HL-60/S4 treated with retinoic acid at 250 ng/mL for 4 days and 3 days (cell line): ENCODE results near the gene KRTAP22-1.

Source experiments
- in situ Hi-C: fragments of 300-500 bp; cut with MboI; formaldehyde crosslinking; loops from 2 replicates; pipeline ENCODE4 v1.7.0; 2022; ENCODE audit warnings: low sequenced_read_pairs

Gene KRTAP22-1

DNA sequence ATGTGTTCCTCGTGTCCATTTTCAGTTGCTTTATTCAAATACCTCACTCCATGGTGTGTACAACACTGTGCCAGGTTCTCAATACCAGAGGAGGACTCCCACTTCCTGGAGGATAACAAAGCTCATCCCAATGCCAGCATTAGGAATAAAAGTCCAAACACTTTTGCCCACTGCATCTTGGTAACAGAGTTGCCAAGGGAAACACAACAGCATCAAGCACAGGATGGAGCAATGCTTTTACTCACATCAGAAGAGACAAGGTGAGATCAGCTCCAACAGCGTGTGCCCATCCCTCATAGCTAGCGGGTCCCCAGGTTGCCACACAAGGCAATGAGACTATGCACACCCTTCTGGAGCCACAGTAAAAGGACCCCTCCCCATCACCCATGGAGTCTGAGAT is 22.5 kb downstream of the KRTAP22-1 start:
- in situ Hi-C loops, result no loop called here

DNA sequence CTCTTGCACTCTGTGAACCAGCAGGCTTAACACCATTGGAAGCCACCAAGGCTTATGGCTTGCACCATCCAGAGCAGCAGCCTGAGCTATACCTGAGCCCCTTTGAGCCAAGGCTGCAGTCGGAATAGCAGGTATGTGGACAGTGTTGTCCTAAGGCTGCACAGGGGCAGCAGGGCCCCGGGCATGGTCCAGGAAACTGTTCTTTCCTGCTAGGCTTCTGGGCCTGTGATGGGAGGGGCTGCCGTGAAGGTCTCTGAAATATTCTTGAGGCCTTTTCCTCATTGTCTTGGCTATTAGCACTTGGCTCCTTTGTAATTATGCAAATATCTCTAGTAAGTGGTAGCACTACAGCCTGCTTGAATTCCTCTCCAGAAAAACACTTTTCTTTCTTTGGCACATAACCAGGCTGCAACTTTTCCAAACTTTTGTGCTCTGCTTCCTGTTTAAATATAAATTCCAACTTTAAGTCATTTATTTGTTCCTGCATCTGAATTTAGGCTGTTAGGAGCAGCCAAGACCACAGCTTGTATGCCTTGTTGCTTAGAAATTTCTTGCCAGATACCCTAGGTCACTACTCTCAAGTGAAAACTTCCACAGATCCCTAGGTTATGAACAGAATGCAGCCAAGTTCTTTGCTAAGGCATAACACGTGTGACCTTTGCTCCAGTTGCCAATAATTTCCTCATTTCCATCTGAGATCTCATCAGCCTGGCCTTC is 24.7 kb downstream of the KRTAP22-1 start:
- in situ Hi-C loops, result no loop called here

DNA sequence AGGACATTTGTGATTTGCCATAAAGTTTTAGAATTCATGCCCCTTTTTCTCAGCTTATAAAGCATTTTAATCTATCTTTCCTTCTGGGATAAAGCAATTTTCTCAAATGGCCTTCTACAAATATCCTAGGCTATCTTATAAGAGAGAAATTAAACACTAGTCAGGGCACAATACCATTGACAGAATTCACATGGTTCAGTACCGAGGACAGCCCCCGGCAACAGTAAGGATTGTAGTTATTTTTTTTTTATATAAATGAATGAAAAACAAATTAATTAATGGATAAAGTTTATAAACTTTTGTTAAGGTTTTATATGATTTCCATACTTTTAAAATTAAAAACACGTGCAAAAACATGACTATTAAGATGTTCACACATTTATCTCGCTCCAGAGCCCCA is 27.2 kb downstream of the KRTAP22-1 start:
- in situ Hi-C loops, result no loop called here

DNA sequence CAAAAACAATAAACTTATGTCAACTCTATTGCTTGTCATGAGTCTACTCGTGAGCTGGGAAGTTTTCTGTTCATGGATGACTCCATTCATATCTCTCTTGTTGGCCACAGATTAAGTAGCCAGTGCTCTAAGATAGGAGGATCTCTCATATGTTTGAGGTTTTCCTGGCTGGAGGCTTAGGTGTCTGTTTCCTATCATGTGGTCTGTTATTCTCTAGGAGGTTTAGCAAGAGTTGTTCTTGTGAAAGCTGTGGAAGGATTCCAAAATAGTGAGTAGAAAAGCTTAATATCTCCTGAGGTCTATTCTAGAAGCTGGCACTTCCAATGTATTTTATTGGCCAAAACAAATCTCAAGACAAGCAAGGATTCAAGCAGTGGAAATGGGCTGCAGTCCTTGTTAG is 28.3 kb downstream of the KRTAP22-1 start:
- in situ Hi-C loops, result no loop called here

GRCh38 chr21:30634906-30635305 is 34.0 kb downstream of the KRTAP22-1 start, which contains the start of gene KRTAP20-2:
TSS of gene KRTAP20-2 (plus strand) at chr21:30635206. CDS start at chr21:30635264, 58 bp downstream.
- in situ Hi-C loops, result no loop called here

GRCh38 chr21:30638686-30639085 is 37.8 kb downstream of the KRTAP22-1 start:
- in situ Hi-C loops, result no loop called here

DNA sequence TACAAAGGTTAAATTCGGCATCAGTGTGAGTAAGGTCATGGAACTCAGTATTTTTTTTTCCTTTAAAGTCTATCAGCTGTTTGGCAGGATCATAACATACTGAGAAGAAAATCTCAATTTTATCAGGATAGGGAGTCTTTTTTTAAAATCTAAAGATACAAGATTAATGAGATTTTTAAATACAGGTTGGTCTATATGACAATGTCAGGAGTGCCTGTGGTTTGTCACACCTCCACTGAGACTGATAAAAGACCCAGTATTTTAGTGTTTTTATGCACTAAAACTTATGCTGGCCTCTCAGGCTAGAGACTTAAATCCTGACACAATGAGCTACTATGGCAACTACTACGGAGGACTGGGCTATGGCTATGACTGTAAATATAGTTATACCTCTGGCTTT is 41.7 kb downstream of the KRTAP22-1 start, which contains the start of gene KRTAP20-3:
Gene KRTAP20-3, plus strand, starts transcription at position 301 of the 400 bp plus-strand sequence.
- in situ Hi-C loops, result no loop called here

DNA sequence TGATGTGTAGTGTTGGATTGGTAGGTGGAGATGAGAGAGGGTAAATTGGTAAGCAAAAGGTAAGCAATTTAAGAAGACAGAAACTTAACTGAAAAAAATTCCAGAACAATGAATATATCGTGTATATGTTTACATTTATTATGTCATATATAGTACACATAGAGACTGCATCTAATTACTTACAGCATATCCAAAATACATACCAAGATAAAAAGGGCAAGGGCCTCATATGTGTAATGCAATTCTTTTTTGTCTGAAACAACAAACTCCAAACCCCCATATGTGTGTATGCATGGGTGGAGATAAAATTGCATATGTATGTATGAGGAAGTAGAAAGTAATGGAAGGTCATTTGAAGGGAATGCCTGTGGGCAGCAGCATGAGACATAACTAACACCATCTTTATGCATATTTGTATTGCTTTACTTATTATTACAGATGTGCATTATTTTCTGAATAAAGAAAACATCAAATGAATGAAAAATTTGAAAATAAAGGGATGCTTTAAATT is 46.1 kb downstream of the KRTAP22-1 start:
- in situ Hi-C loops, result no loop called here
